Heart left ventricle (tissue), 16 donors: ENCODE data around the gene TACO1. TPM values are rescaled to one million over a fixed set of nuclear protein-coding genes. Genes with fewer than 3 reads are reported as not detected.

Experiments used
- ATAC-seq, 4 donors: fragments of 200-7000 bp; cut with Tn5 transposase; one replicate each; pipeline ENCODE4 v1.9.1; 2020 to 2022; ENCODE audit warnings: moderate library complexity in 4 of 4, mild to moderate bottlenecking in 3 of 4, moderate number of reproducible peaks in 1 of 4
- DNase-seq, 5 donors: peaks; one replicate each; pipeline ENCODE4 v3.0.0-alpha.2; 2020
- H3K27ac ChIP-seq, 12 donors: fragments of 200-600 bp; sonication (generic) in 4 of 12; one replicate each; pipeline versions ENCODE4 v1.5.0 to v1.8.0; 2016 to 2022; ENCODE audit warnings: mild to moderate bottlenecking in 2 of 12
- H3K27me3 ChIP-seq, 9 donors: fragments of 200-600 bp; sonication (generic) in 2 of 9; one replicate each; pipeline versions ENCODE4 v1.5.1 to v1.8.0; 2016 to 2022; ENCODE audit warnings: mild to moderate bottlenecking in 3 of 9
- H3K36me3 ChIP-seq, 9 donors: fragments of 200-600 bp; sonication (generic) in 2 of 9; one replicate each; pipeline versions ENCODE4 v1.5.0 to v1.8.0; 2018 to 2022; ENCODE audit warnings: mild to moderate bottlenecking in 2 of 9
- H3K4me1 ChIP-seq, 12 donors: fragments of 200-600 bp; sonication (generic) in 4 of 12; one replicate each; pipeline versions ENCODE4 v1.5.0 to v1.8.0; 2016 to 2022; ENCODE audit warnings: mild to moderate bottlenecking in 3 of 12
- H3K4me3 ChIP-seq, 12 donors: fragments of 200-600 bp; sonication (generic) in 4 of 12; one replicate each; pipeline versions ENCODE4 v1.5.0 to v1.8.0; 2017 to 2022; ENCODE audit warnings: mild to moderate bottlenecking in 9 of 12, moderate library complexity in 4 of 12
- H3K9me3 ChIP-seq, 12 donors: fragments of 200-600 bp; sonication (generic) in 4 of 12; one replicate each; pipeline versions ENCODE4 v1.5.0 to v1.8.0; 2016 to 2022; ENCODE audit warnings: mild to moderate bottlenecking in 1 of 12
- POLR2A ChIP-seq, 2 donors: fragments of 450-650 bp; IDR thresholded peaks; one replicate each; pipeline ENCODE4 v1.6.1; 2017; ENCODE audit warnings: antibody characterized with exemption in 2 of 2, mild to moderate bottlenecking in 2 of 2, moderate library complexity in 2 of 2
- WGBS, 4 donors: extraction: QIAGEN DNeasy Blood & Tissue Kit in 2 of 4; methylation state at CpG; one replicate each; pipeline versions ENCODE4 v1.1.5 to v1.1.7; 2013 to 2018; 5-methylcytosine and 5-hydroxymethylcytosine counted together
- intact Hi-C, 10 donors: fragments of 100-400 bp; cut with DNase I; formaldehyde crosslinking; loops; one replicate each; pipeline versions ENCODE4 v1.11.1 to v1.14.2; 2022
- polyA plus RNA-seq, 2 donors: library from polyadenylated mRNA; stranded (reverse); fragments of 200-250 nt; gene quantifications; one replicate each; pipeline ENCODE4 v1.2.3, GENCODE V29; 2013
- total RNA-seq, 9 donors: library from RNA; depleted of rRNA in 2 of 9; stranded (reverse); fragments of >200 nt in 2 of 9; fragmentation: NEBNext Ultra II Directional in 3 of 9; extraction: Animal tissue kit (Norgen Biotek cat#: 25700) in 3 of 9; gene quantifications; one replicate each; pipeline versions ENCODE4 v1.1.0 to v1.2.4, GENCODE V29; 2016 to 2023
- TF ChIP-seq, protein P1 (sequence below), 12 donors: fragments of 200-600 bp; sonication (generic) in 4 of 12; IDR thresholded peaks; one replicate each; pipeline versions ENCODE4 v1.5.0 to v1.8.0; 2018 to 2022; ENCODE audit warnings: antibody characterized with exemption in 12 of 12, mild to moderate bottlenecking in 5 of 12
- donor health status: ischemic (EF 13 %, LVEDD 7.1; RV severe dilation, severe dysfunction).
- donor health status: healthy with polysubstance abuse.
- donor health status: DM: no; HTN: yes; CAD: no.
- donor health status: DM: no; HTN: no; CAD: no.
- donor health status: ischemic (EF 25% LVEDD 6.9; RV normal size, moderate dysfunction).
- donor health status: ischemic (EF 25% LVEDD 5.7; RV mildly dilated, moderate dysfunction).
- donor health status: healthy.
- donor health status: DM: yes; HTN: yes; CAD: no.
- donor health status: ischemic (EF 35%, LVEDD 5.7; RV mildly dilated, moderate dysfunction).
- donor health status: nonischemic (EF 11% LVEDD 7.7; RV severe dilation, severe dysfunction).
- donor health status: DM: yes; HTN: yes; CAD: no.
- donor health status: PGD.
- donor health status: ischemic (EF 29% LVEDD 5.4; RV normal size, mild dysfunction).
- donor health status: nonischemic (EF 23%, LVEDD 6.1; RV moderate dilation, normal function).

Gene TACO1
- total and polyA plus RNA-seq, 11 donors: 23.0 to 54.9 (median 44.7) TPM

DNA sequence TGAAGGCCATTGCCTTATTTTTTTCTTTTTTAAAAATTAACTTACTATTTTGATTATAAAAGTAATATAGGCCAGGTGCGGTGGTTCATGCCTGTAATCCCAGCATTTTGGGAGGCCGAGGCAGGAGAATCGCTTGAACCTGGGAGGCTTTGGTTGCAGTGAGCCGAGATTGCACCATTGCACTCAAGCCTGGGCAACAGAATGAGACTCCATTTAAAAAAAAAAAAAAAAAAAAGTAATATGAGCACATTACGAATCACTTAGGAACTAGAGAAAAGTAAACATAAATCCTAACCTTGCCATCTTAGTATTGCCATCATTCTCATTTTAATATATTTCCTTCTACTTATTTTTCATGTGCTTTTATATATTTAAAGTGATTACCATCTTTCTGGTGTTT lies 12.9 kb upstream of the TACO1 start:
- no peak overlapping the region for H3K4me3 ChIP-seq
- no peaks in the 10 kb centered on the region for H3K27me3 ChIP-seq
- H3K9me3 ChIP-seq: no peaks in the 10 kb centered on the region
- no peaks in the 10 kb centered on the region for H3K4me1 ChIP-seq
- ATAC-seq (no peak), DNase-seq (no peak)
- H3K36me3 ChIP-seq: peaks cover 0 to 99% (median 91%) of the 10 kb centered on the region in 9 donors
- no peak overlapping the region for H3K27ac ChIP-seq
- 94 to 97% (median 96%) methylated on average over 5 of the region's 5 CpGs for WGBS, 4 donors
- TF ChIP-seq POLR2A (IDR thresholded peaks at IDR 0.05): no peak
- TF ChIP-seq, protein P1, sequence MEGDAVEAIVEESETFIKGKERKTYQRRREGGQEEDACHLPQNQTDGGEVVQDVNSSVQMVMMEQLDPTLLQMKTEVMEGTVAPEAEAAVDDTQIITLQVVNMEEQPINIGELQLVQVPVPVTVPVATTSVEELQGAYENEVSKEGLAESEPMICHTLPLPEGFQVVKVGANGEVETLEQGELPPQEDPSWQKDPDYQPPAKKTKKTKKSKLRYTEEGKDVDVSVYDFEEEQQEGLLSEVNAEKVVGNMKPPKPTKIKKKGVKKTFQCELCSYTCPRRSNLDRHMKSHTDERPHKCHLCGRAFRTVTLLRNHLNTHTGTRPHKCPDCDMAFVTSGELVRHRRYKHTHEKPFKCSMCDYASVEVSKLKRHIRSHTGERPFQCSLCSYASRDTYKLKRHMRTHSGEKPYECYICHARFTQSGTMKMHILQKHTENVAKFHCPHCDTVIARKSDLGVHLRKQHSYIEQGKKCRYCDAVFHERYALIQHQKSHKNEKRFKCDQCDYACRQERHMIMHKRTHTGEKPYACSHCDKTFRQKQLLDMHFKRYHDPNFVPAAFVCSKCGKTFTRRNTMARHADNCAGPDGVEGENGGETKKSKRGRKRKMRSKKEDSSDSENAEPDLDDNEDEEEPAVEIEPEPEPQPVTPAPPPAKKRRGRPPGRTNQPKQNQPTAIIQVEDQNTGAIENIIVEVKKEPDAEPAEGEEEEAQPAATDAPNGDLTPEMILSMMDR (IDR thresholded peaks at IDR 0.05): no peak
- intact Hi-C loops: no loop called here

DNA sequence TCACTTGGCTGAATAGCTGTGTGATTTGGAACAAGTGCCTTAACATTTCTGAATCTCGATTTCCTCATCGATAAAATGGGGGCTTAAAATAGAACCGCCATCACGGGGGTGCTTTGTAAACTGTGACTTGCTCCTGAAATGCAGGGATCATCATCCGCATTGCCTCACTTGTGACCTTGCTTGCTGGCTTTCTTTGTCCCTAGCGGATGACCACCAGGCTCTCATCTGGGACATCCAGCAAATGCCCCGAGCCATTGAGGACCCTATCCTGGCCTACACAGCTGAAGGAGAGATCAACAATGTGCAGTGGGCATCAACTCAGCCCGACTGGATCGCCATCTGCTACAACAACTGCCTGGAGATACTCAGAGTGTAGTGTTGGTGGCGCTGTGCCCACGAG lies 11.9 kb upstream of the TACO1 start:
- no peak for DNase-seq
- intact Hi-C loops: no loop called here
- H3K9me3 ChIP-seq: no peaks in the 10 kb centered on the region
- ATAC-seq: no peak
- H3K27ac ChIP-seq: no peak overlapping the region
- H3K4me3 ChIP-seq: no peak overlapping the region
- H3K4me1 ChIP-seq: no peaks in the 10 kb centered on the region
- peaks cover 0 to 98% (median 88%) of the 10 kb centered on the region in 9 donors for H3K36me3 ChIP-seq
- no peaks in the 10 kb centered on the region for H3K27me3 ChIP-seq
- 86 to 91% (median 87%) methylated on average over 11 of the region's 11 CpGs for WGBS, 4 donors
- TF ChIP-seq, protein P1 (IDR thresholded peaks at IDR 0.05): no peak
- no peak for TF ChIP-seq POLR2A (IDR thresholded peaks at IDR 0.05)

DNA sequence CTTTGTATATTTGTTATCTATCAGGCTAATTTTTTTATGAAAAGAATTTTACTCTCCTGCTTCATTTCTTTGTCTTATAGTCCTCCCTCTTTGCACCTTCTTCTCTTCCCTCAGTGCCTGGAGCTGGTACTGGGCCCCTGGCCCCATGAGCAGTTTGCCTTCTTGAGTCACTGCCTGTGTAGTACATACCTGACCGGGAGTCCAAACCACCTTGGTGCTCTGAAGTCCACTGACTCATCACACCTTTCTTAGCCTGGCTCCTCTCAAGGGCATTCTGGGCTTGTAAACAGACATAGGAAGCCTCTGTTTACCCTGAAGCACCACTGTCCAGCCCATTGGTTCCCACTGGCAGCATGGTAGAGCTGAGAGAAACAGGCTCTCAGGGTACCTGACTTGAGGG lies 11.0 kb upstream of the TACO1 start:
- peaks cover 0 to 98% (median 87%) of the 10 kb centered on the region in 9 donors for H3K36me3 ChIP-seq
- ATAC-seq (no peak), DNase-seq (no peak)
- WGBS, 4 donors: 90 to 100% (median 97%) methylated on average over 1 of the region's 1 CpG
- TF ChIP-seq, protein P1 (IDR thresholded peaks at IDR 0.05): no peak
- no peak for TF ChIP-seq POLR2A (IDR thresholded peaks at IDR 0.05)
- H3K4me1 ChIP-seq: no peaks in the 10 kb centered on the region
- H3K27ac ChIP-seq: no peak overlapping the region
- no peak overlapping the region for H3K4me3 ChIP-seq
- H3K9me3 ChIP-seq: no peaks in the 10 kb centered on the region
- intact Hi-C loops: no loop called here
- no peaks in the 10 kb centered on the region for H3K27me3 ChIP-seq

DNA sequence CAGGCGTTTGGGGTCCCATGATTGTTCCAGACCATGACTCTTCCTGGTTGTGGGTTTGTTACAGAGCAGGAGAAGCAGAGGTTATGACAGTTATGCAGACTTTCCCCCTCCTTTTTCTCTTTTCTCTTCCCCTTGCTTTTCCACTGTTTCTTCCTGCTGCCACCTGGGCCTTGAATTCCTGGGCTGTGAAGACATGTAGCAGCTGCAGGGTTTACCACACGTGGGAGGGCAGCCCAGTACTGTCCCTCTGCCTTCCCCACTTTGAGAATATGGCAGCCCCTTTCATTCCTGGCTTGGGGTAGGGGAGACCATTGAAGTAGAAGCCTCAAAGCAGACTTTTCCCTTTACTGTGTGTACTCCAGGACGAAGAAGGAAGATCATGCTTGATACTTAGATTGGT lies 7.9 kb upstream of the TACO1 start:
- H3K9me3 ChIP-seq: no peaks in the 10 kb centered on the region
- peaks cover 0 to 67% (median 55%) of the 10 kb centered on the region in 9 donors for H3K36me3 ChIP-seq
- WGBS, 4 donors: 82 to 89% (median 87%) methylated on average over 3 of the region's 3 CpGs

More for the DNA sequence above, 7.9 kb upstream of the TACO1 start:
- Histone ChIP-seq H3K27ac (no peak overlapping the region), H3K4me1 (no peaks in the 10 kb centered on the region), H3K27me3 (no peaks in the 10 kb centered on the region), H3K4me3 (no peak overlapping the region)
- no peak for DNase-seq
- ATAC-seq: no peak
- no peak for TF ChIP-seq POLR2A (IDR thresholded peaks at IDR 0.05)
- TF ChIP-seq, protein P1 (IDR thresholded peaks at IDR 0.05): no peak
- intact Hi-C loops: no loop called here
